ENCODE data around the gene PML. TPM values are rescaled to one million over a fixed set of nuclear protein-coding genes. Genes with fewer than 3 reads are reported as not detected.

PML gene
- total RNA-seq, 1 experiment from 2014 or later, result 67.2 TPM

- intact Hi-C loops (cut with micrococcal nuclease; ENCODE audit: unreplicated experiment), result loop anchor here (10.0 kb wide), 1 partner anchor 57 kb away; no protein-coding TSS in a partner anchor
- BruUV-seq (replicated peaks), result no TSS peak
Measured at GRCh38 chr15:74032046-74032445, 37.5 kb downstream of the PML start.

GRCh38 chr15:74032606-74033561, 38.4 kb downstream of the PML start:
- 0 out of 2 replicates have a peak, but pooled peaks cover 3% of the 10 kb centered on the region for H3F3A ChIP-seq (ENCODE audit: insufficient read depth, low read depth)
- intact Hi-C loops (cut with micrococcal nuclease; ENCODE audit: unreplicated experiment), result loop anchor here (10.0 kb wide), 1 partner anchor 58 kb away; no protein-coding TSS in a partner anchor
- no TSS peak for BruUV-seq (replicated peaks)
- no peak overlapping the region for H3K4me2 ChIP-seq
- TF ChIP-seq EZH2 (IDR thresholded peaks at IDR 0.05; ENCODE audit: low read depth) (no peak), CTCF (conservative IDR thresholded peaks at IDR 0.05) (no peak)
- H3K79me2 ChIP-seq (ENCODE audit: low read depth), result no peaks in the 10 kb centered on the region
- H3K27me3 ChIP-seq (ENCODE audit: insufficient read depth, low read depth), result no peaks in the 10 kb centered on the region
- H4K20me1 ChIP-seq (ENCODE audit: insufficient read depth), result no peaks in the 10 kb centered on the region; the same call in 1 of the 2 replicates
- no peaks in the 10 kb centered on the region for H3K9me2 ChIP-seq (ENCODE audit: insufficient read depth)
- no peaks in the 10 kb centered on the region for H3K36me3 ChIP-seq (ENCODE audit: low read depth)
- H3K4me3 ChIP-seq, result no peak overlapping the region
- DNase-seq, result no peak
- no peaks in the 10 kb centered on the region for H3K9me3 ChIP-seq (ENCODE audit: insufficient read depth, low read depth)
- no peak overlapping the region for H2AFZ ChIP-seq
- no peaks in the 10 kb centered on the region for H3K4me1 ChIP-seq (replicated peaks; ENCODE audit: insufficient read depth)
- no peak overlapping the region for H3K27ac ChIP-seq
- ChIA-PET POLR2A (ENCODE audit: unreplicated experiment) (no interaction called here), CTCF (no interaction called here)

More at GRCh38 chr15:74032046-74032445, 37.5 kb downstream of the PML start:
- Histone ChIP-seq H2AFZ (no peak overlapping the region), H3K36me3 (ENCODE audit: low read depth) (no peaks in the 10 kb centered on the region), H3K4me3 (no peak overlapping the region), H3K4me2 (no peak overlapping the region), H3K9me3 (ENCODE audit: insufficient read depth, low read depth) (no peaks in the 10 kb centered on the region), H3K79me2 (ENCODE audit: low read depth) (no peaks in the 10 kb centered on the region), H4K20me1 (ENCODE audit: insufficient read depth) (no peaks in the 10 kb centered on the region; the same call in none of the 2 replicates), H3K27ac (no peak overlapping the region), H3F3A (ENCODE audit: insufficient read depth, low read depth) (0 out of 2 replicates have a peak, but pooled peaks cover 3% of the 10 kb centered on the region), H3K9me2 (ENCODE audit: insufficient read depth) (no peaks in the 10 kb centered on the region), H3K27me3 (ENCODE audit: insufficient read depth, low read depth) (no peaks in the 10 kb centered on the region), H3K4me1 (replicated peaks; ENCODE audit: insufficient read depth) (no peaks in the 10 kb centered on the region)
- no peak for DNase-seq
- ChIA-PET CTCF (no interaction called here), POLR2A (ENCODE audit: unreplicated experiment) (no interaction called here)
- TF ChIP-seq EZH2 (IDR thresholded peaks at IDR 0.05; ENCODE audit: low read depth), result no peak
- no peak for TF ChIP-seq CTCF (conservative IDR thresholded peaks at IDR 0.05)

GRCh38 chr15:74034206-74034755, 39.8 kb downstream of the PML start:
- H3K36me3 ChIP-seq (ENCODE audit: low read depth), result no peaks in the 10 kb centered on the region
- no peak for DNase-seq
- no peak overlapping the region for H3K27ac ChIP-seq
- no peaks in the 10 kb centered on the region for H4K20me1 ChIP-seq (ENCODE audit: insufficient read depth)
- H3K9me3 ChIP-seq (ENCODE audit: insufficient read depth, low read depth), result no peaks in the 10 kb centered on the region
- intact Hi-C loops (cut with micrococcal nuclease; ENCODE audit: unreplicated experiment), result loop anchor here (10.0 kb wide), 1 partner anchor 59 kb away; no protein-coding TSS in a partner anchor
- no peak overlapping the region for H3K4me2 ChIP-seq
- H3F3A ChIP-seq (ENCODE audit: insufficient read depth, low read depth), result 0 out of 2 replicates have a peak, but pooled peaks cover 3% of the 10 kb centered on the region
- ChIA-PET POLR2A (ENCODE audit: unreplicated experiment) (no interaction called here), CTCF (no interaction called here)
- no peaks in the 10 kb centered on the region for H3K79me2 ChIP-seq (ENCODE audit: low read depth)
- TF ChIP-seq EZH2 (IDR thresholded peaks at IDR 0.05; ENCODE audit: low read depth), result no peak
- no peak for TF ChIP-seq CTCF (conservative IDR thresholded peaks at IDR 0.05)
- no peak overlapping the region for H3K4me3 ChIP-seq
- no TSS peak for BruUV-seq (replicated peaks)
- H3K9me2 ChIP-seq (ENCODE audit: insufficient read depth), result no peaks in the 10 kb centered on the region
- H3K4me1 ChIP-seq (replicated peaks; ENCODE audit: insufficient read depth), result no peaks in the 10 kb centered on the region
- no peaks in the 10 kb centered on the region for H3K27me3 ChIP-seq (ENCODE audit: insufficient read depth, low read depth)
- no peak overlapping the region for H2AFZ ChIP-seq

All from PC-9 (cell line).